Measurements from ENCODE around the gene RPIA.

RPIA gene

DNA sequence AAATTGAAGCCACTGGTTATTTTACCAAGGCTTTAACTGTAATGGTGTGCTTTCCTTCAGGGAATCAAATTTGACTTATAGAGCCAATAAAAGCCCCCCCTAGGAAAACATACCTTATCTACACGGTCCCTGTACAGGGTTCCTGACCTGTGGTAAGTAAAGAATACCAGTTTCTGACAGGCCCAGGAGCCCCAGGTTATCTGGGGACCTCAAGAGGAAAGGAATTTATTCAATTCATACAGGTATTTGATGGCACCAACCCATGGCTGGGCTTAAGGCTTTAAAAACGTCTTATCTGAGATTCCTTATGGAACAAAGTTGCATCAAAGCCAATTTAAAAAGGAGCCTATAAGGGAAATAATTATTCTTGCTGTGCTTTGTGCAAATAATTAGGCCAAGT is 7.0 kb upstream of the RPIA start:
- no peak for DNase-seq (ENCODE audit: low read depth in 2 of 2)

DNA sequence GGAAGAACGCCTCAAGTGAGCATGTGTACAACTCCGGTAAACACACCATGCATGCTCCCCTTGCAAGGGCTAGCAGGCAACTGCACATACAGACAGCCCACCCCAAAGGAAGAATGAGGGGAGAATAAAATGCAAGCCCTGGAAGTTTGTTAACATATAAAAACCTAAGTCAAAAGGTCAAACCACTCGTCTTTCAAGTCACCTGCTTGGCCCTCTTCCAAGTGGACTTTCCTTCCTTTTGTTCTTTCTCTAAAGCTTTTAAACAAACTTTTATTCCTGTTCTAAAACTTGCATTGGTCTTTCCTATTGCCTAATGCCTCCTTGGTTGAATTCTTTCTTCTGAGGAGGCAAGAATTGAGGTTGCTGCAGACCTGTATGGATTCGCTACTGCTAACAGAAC is 5.2 kb upstream of the RPIA start:
- DNase-seq (ENCODE audit: low read depth in 2 of 2): no peak

DNA sequence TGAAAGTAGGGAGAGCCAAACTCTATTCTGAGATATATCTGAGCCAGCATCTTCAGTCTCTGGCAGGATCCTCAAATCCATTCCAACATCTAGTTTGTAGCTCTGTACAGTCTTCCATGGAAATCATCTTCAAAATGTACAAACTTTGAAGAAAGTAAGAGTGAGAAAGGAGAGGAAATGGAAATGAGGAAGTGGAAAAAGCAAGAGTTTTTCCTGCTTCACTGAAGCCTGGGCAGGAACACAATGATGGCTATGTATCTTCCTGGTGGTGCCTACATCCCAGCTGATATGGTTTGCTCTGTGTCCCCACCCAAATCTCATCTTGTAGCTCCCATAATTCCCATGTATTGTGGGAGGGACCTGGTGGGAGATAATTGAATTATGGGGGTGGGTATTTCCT is 4.1 kb upstream of the RPIA start:
- no peak for DNase-seq (ENCODE audit: low read depth in 2 of 2)

DNA sequence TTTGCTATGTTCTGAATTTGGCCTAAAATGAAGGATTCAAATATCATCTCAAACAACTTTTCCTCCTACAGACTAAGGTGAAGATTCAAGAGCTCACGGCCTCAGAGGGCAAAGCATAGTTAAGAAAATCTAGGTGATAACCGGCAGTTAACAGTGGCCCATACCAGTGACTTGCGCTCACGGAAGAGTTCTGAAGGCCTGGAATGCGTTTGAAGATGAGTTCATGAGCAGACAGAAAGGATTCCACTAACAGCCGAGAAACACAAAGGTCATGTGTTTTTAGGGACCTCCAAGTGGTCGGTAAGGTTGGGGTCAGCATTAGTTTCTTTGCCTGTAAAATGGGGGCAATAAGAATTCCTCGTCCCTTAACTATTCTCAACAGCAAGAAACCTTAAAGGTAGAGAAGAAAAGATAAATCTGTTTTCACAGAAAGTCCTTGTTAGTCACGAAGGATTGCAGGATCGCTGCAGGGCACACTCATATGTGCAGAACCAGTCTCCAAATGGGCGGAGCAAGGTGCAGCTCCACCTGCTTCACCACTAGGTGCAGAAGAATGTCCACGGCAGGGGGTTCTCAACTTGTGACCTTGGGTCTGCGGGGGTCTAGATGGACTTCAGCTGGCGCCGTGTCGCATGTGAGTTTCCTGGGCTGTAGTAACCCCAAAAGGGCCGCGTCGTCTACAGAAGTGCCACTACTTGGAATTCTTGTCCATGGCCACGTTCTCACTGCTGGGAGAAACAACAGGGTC is 708 bp upstream of the RPIA start:
- peak in 1 of 2 experiments; percentile 46 for DNase-seq (ENCODE audit: low read depth in 2 of 2)

DNA sequence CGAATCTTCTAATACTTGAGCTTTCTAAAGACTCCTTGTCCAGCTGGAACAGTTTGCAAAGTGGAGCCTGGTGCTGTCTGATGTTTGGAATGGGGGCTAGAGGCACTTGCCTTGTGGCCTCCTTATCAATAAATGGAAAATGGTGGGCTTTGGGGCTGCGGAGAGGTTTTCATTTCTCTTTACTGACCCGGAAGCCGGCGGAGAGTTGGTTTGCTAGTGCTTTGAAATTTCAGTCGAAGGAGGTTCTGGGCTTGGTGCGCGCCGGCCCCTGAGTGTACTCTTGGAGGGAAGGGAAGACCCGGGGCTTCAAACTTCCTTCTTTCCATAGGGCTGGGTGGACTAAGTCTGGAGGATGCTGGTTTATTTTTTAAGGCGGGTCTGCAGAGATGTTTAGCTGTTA is 714 bp downstream of the RPIA start:
- DNase-seq (ENCODE audit: low read depth in 2 of 2): peak; percentile 2 to 21

DNA sequence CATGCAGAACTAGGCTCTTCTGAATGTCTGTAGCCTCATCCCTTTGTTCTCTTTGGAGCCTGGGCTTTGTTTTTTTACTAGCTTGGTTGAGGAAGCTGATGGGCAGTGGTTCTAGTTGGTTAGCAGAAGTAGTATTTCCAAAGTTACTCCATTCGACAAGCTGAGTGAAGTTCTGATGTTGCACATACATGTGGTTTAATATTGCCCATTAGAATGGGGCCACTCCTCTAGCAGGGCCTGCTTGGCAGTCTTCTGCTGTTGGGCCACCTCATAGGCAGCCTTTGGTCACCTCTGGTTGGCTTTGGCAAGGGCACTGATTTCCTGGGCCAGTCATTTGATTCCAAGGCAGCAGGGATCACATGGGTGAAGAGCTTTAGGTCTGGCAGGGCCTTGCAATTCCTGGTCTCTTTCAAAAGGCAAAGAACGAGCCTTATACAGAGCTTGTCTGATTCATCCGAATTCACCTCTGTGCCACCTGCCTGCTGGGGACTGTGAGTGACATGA is 2.5 kb downstream of the RPIA start:
- no peak for DNase-seq (ENCODE audit: low read depth in 2 of 2)

DNA sequence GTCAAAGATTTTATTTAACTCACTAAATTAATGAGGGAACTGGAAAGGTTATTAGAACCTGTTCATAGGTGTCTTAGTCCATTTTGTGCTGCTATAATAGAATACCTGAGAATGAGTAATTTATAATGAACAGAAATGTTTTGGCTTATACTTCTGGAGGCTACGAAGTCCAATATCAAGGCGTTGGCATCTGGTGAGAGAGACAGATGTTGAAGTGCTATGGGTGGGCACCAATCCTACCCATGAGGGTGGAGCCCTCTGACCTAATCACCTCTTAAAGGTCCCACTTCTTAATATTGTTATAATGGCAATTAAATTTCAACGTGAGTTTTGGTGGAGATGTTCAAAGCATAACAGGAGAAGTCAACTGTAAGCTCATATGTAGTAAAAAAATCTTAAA is 5.1 kb downstream of the RPIA start:
- DNase-seq (ENCODE audit: low read depth in 2 of 2): no peak

DNA sequence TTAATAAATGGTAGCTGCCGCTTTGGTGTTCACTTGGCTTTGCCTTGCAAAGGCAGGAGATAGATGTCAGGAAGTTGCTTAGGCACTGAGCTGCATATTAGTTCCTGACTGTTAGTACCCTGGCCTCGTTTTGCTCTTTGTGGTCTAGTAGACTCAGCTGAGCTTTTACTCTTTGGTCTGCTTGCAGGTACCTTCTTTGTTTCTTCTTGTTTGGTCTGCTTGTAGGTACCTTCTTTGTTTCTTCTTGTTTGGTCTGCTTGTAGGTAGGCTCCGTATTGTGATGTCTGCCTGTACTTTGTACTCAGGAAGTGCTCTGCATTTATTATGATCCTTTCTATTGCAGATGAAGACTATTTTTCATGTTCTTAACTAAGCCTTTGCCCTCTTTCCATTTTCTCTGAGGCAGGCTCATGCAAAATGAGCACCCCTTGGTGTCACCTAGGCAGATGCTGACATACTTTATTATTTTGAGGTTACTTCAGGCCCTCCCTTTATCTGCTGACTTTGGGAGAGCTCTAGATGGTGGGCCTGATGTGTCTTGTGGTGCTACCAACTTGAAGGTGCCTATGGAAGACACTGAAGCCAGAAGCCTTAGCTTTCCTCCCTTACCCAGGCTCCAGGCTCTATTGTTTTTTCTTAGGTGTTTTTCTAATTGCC is 6.0 kb downstream of the RPIA start:
- no peak for DNase-seq (ENCODE audit: low read depth in 2 of 2)

DNA sequence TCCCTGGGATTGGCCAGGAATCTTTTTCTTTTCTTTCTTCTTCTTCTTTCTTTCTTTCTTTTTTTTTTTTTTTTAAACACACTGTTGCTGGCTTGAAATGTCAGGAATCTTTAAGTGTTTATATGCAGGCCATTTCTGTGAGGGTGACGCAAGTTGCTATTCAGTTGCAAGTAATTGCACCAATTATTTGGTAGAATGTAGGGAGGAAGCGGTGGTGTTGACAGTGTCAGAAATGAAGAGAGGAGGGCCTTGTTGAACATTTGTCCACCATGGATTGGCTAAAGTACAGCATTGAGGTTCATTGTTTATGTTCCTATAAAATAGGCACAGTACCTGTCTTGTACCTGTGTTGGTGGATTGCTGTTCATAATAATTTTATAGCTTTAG is 6.5 kb downstream of the RPIA start:
- DNase-seq (ENCODE audit: low read depth in 2 of 2): no peak

DNA sequence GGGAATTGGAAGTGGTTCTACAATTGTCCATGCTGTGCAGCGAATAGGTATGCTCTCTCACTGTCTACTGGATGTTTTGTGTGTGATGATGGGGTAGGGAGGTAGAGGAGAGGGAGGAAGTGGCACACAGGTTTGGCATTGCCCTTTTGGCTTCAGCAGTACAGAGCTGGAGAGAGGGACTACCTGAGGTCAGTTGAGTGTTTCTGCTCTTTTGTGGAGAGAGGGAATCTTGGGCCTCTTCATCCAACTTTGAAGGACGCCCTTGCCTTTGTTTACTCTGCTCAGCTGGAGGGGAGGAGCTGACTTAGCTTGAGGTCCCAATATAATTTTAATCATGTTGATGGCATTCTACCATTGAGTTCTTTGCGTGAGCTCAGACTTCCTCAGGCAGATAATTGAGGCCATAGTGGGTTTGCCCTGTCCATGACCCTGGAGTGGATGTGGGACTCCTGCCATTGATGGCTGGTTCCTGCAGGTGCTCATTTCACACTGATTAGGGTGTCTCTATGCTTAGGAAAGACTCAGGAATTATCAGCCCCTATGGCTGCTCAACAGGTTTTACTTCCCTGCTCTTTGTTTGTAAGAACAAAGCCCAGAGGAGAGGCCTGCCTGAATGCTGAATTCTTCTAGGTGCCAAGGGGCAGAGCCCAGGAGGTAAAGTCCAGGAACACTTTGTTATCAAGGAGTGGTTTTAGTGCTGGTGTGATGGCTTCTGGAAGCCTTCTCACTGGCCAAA is 7.2 kb downstream of the RPIA start:
- no peak for DNase-seq (ENCODE audit: low read depth in 2 of 2)

DNA sequence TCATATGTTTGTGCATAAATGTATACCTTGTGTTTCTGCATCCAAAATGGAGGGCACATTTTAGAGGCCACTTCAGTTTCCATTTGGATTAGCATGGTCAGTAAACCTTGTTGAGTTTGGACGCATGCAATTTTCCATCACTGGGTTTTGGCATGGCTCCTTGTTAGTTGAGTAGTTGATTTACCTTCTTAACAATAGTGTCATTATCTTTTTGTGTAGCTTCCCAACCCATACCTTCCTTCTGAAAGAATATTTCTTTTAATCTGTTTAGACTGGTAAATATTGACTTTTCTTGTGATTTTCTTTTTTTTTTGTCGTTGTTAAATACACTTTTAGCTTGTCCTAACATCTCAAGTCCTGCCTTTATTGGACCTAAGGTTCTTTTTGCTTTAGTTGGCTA is 15.5 kb downstream of the RPIA start:
- DNase-seq (ENCODE audit: low read depth in 2 of 2): no peak

DNA sequence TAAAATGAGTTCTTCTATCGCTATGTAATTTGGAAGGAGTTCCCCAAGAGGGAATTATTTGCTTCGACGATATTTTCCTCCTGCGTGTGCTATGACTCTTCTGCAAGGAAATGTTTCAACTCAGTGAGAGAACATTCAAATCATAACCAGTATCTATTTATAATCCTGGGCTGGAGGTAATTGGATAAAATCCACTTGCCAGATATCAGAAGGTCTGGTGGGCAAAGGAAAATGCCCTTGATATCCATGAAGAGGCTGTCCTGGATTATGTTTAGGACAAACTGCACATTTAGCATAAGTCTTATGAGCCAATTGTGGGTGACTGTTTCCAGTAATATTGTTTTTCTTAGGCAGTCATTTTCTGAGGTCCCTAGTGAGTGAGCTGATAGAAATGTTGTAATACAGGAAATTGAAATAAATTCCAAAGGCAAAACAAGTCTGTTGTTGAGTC is 17.7 kb downstream of the RPIA start:
- DNase-seq (ENCODE audit: low read depth in 2 of 2): no peak

DNA sequence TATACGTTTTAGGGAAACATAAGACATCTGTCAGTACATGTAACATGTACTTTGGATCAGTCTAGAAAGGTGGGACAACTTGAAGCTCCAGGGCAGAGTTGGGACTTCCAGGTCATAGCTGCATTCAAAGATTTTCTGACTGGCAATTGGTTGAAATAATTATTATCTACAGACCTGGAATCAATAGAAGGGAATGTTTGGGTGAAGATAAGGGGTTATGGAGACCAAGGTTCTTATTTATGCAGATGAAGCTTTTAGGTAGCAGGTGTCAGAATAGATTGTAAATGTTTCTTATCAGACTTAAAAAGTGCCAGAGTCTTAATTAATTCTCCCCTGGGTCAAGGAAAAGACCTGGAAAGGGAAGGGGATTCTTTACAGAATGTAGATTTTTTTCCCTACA is 19.8 kb downstream of the RPIA start:
- DNase-seq (ENCODE audit: low read depth in 2 of 2): no peak

DNA sequence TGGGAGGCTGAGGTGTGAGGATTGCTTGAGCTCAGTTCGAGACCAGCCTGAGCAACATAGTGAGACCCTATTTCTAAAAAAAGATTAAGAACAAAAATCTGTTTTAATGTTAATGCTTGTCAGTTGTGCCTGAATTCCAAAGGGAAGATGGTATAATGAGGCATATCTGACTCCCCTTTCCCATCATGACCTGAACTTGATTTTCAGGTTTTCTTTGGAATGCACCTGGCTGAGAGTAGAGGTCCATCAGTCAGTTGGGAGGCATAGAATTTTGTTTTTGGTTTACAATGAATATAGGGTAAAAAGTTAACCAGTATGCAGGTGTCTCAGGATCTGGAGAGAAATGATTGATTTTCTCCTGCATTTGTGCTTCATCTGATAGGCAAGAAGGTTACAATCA is 20.4 kb downstream of the RPIA start:
- no peak for DNase-seq (ENCODE audit: low read depth in 2 of 2)

DNA sequence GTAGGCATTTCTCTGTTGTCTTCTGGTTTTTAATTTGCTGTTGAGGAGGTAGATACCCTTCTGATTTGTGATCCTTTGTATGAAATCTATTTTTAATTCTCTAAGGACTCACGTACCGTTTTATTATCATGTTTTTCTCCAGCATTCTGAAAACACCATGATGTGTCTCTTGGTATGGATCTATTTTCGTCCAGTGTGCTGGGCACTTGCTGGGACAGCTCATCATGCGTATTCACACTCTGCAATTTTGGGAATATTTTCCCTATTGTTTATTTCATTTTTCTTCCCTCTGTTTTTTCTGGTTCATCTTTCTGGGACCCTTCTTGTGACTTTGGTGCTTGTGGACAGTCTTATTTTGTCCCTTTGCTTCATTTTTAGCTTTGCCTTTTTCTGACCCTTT is 21.9 kb downstream of the RPIA start:
- no peak for DNase-seq (ENCODE audit: low read depth in 2 of 2)

DNA sequence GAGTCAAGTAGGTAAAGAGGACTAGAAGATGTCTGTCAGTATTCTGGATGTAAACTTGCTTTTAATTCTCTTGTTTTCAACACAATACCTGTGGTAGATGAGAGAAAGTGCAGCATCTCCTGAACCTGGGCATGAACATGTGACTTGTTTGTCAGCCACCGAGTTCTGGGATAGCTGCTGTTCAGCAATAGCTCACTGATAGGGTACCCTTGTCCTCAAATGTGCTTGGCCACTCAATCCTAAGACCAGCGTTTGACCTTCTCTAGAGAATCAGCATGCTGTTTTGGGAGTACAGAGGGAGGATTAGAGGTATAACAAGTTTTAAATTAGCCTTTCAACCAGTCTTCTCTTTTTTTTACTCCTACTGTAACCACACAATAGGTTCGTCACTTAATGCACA is 23.2 kb downstream of the RPIA start:
- DNase-seq (ENCODE audit: low read depth in 2 of 2): no peak

DNA sequence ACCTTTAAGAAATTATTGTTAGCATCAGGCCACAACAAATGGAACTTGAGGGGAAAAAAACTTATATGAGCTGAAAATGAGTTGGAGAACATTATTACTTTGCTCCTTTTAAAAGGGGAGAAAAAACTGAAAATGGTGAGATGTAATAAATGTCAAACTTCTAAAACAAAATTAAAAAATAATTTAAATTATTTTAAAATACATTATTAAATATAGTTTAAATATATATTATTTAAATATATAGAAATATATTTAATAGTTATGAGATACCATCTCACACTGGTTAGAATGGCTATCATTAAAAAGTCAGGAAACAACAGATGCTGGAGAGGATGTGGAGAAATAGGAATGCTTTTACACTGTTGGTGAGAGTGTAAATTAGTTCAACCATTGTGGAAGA is 28.9 kb downstream of the RPIA start:
- no peak for DNase-seq (ENCODE audit: low read depth in 2 of 2)

DNA sequence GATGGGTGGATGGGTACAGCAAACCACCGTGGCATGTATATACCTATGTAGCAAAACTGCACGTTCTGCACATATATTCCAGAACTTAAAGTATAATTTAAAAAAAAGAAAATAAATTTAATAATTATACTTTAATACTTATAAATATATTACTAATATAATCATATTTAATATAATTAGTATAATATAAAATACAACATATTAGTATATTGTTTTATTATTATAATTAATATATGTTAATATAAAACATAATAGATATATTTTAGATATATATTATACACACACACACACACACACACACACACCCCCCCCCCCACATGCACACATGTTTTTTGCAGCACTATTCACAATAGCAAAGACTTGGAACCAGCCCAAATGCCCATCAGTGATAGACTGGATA is 29.8 kb downstream of the RPIA start:
- DNase-seq (ENCODE audit: low read depth in 2 of 2): no peak

DNA sequence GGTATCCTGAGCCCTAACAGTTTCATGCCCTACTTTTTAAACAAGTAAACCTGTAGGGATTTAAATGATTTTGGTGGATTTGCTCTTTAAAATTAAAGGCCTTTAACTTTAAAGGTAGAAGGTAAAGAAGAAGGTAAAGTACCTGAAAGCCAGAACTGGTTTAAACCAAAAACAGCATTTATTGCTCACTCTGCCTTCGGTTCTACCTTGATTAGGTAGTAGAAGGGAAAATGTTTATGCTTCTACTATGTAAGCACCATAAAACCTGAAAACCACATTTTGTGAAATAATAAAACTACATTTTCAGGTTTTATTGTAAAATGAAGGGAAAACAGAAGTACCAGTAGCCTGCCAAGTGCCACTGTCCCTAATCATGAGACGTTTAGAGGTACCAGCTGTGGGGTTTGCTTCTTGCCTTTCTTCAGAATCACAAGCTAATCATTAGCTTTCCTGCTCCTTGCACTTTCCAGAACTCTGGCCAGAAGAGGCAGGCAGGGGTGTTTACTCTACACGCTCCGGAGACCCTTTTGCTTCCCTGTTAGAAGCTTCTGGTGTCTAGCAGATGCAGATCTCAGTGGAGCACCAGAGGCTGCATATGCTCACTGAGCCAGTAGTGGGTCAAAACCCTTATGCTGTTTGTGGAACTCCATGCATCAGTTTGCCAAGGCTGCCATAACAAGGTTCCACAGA is 33.3 kb downstream of the RPIA start:
- DNase-seq (ENCODE audit: low read depth in 2 of 2): no peak

DNA sequence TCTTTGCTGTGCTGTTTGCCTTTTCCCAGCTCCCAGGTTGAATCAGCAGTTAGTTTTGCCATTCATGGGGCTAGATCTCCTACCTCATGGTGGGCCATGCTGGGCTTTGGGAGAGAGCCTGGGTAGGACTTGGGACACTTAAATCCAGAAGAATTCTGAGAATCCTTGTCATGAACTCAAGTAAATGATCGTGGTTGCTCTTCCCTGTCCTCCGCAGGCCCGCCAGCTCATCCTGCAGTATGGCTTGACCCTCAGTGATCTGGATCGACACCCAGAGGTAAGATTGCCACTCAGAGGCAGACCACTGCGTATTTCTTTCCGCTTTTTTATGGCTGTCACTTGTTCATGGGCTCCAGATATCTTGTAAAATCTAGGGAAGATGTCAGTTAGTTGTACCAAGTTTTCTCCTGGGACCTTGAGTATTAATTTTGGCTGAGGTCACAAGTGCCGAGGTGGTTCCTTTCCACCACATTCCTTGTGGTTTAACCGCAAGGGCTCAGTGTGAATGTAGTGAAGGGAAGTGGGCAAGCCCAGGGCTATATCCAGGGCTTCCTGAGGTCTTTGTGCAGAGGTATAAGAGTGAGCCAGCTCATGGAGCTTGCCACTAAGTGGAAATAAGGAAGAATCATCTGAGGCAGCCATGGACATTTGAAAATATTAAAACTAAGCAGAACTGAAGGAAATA is 37.7 kb downstream of the RPIA start:
- no peak for DNase-seq (ENCODE audit: low read depth in 2 of 2)

DNA sequence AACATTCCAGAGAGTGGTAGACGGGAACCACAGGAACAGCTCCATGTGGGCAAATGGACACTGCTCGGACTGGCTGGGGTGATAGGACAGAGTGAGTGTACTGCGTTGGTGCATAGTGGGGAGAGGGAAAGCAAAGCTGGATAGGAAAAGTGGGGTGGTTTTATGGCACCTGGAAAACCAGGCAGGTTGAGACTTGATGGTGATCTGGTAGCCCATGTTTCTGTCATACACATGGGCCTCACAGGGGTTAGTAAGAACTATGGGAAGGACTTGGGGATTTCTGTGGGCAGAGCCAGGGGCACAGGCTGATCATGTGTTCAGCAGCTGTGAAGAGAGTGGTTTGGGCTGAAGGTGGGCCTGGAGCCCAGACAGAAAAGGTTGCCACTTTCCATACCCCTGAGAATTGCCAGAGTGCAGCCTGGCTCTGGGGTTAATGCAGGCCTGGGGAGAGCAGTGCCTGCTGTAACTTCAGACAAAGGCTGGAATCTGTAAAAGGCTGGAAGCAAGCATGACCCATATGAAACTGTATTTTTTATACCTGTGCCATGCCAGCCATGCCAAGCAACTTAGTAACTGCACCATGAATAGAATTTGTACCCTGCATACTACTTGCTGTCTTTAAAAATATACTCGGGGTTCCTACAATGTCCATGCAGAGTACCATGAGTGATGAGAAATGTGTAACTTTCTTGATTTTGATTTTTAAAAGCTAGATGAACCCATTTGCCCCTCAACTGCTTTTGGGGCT is 41.9 kb downstream of the RPIA start:
- DNase-seq (ENCODE audit: low read depth in 2 of 2): no peak
